Mesenchymal stem cell (in vitro differentiated cells and primary cell): ENCODE data around the gene EFCC1.
"Not testable (repeated sequence)": the region's sequence is repeated elsewhere in the genome, so short reads cannot be mapped to it uniquely, and the experiment has no call there.

Source experiments
- DNase-seq: peaks from one replicate; pipeline ENCODE4 v3.0.0-alpha.2; 2013
- H2AFZ ChIP-seq: one replicate; pipeline ENCODE4 v1.6.1; 2013; ENCODE audit warnings: low read depth, mild to moderate bottlenecking, control low read depth, inconsistent platforms, low read length, moderate library complexity
- H2AK5ac ChIP-seq: 2 replicates; pipeline ENCODE4 v1.6.1; 2013; ENCODE audit warnings: low read length, moderate library complexity, mild to moderate bottlenecking, inconsistent platforms; ENCODE audit not compliant: severe bottlenecking
- H2BK120ac ChIP-seq: one replicate; pipeline ENCODE4 v1.6.1; 2013; ENCODE audit warnings: low read depth, mild to moderate bottlenecking, inconsistent platforms, low read length, moderate library complexity
- H2BK12ac ChIP-seq, 2 experiments: one replicate each; pipeline ENCODE4 v1.6.1; 2013; ENCODE audit warnings: inconsistent platforms in 2 of 2, low read length in 2 of 2, mild to moderate bottlenecking in 2 of 2, moderate library complexity in 2 of 2, control low read depth in 1 of 2
- H2BK15ac ChIP-seq: one replicate; pipeline ENCODE4 v1.6.1; 2013; ENCODE audit warnings: mild to moderate bottlenecking, low read depth, inconsistent platforms; ENCODE audit not compliant: poor library complexity, severe bottlenecking
- H2BK5ac ChIP-seq: 2 replicates; pipeline ENCODE4 v1.6.1; 2013; ENCODE audit warnings: low read depth, mild to moderate bottlenecking, low read length, control low read depth, inconsistent platforms; ENCODE audit not compliant: poor library complexity, severe bottlenecking
- H3K14ac ChIP-seq, 2 experiments: one replicate each; pipeline ENCODE4 v1.6.1; 2013; ENCODE audit warnings: inconsistent platforms in 2 of 2, low read length in 2 of 2, control low read depth in 1 of 2, mild to moderate bottlenecking in 1 of 2, moderate library complexity in 1 of 2
- H3K18ac ChIP-seq, 2 experiments: one replicate each; pipeline ENCODE4 v1.6.1; 2013; ENCODE audit warnings: inconsistent platforms in 2 of 2, low read length in 2 of 2, control low read depth in 1 of 2, low read depth in 1 of 2, mild to moderate bottlenecking in 1 of 2
- H3K23ac ChIP-seq, 2 experiments: one replicate each; pipeline ENCODE4 v1.6.1; 2013; ENCODE audit warnings: inconsistent platforms in 2 of 2, low read length in 2 of 2, mild to moderate bottlenecking in 2 of 2, moderate library complexity in 2 of 2, control low read depth in 1 of 2
- H3K27ac ChIP-seq: 2 replicates; pipeline ENCODE4 v1.5.1; 2013; ENCODE audit warnings: mild to moderate bottlenecking, moderate library complexity, low read length, control low read depth, inconsistent platforms; ENCODE audit not compliant: poor library complexity, severe bottlenecking
- H3K27me3 ChIP-seq, 2 experiments: 2 replicates each; pipeline versions ENCODE4 v1.6.1 to v1.7.0; 2013; ENCODE audit warnings: low read length in 2 of 2, mild to moderate bottlenecking in 2 of 2, moderate library complexity in 2 of 2, control low read depth in 1 of 2, inconsistent platforms in 1 of 2; ENCODE audit not compliant: control insufficient read depth in 1 of 2, insufficient read depth in 1 of 2
- H3K36me3 ChIP-seq, 2 experiments: 2 replicates each; pipeline versions ENCODE4 v1.6.1 to v1.7.0; 2013; ENCODE audit warnings: low read length in 2 of 2, control low read depth in 1 of 2, inconsistent platforms in 1 of 2, low read depth in 1 of 2, mild to moderate bottlenecking in 1 of 2; ENCODE audit not compliant: insufficient read depth in 2 of 2, control insufficient read depth in 1 of 2
- H3K4ac ChIP-seq, 2 experiments: one replicate each; pipeline ENCODE4 v1.6.1; 2013; ENCODE audit warnings: inconsistent platforms in 2 of 2, low read length in 2 of 2, mild to moderate bottlenecking in 2 of 2, moderate library complexity in 2 of 2, control low read depth in 1 of 2, low read depth in 1 of 2
- H3K4me1 ChIP-seq: 2 replicates; pipeline ENCODE4 v1.6.1; 2013; ENCODE audit warnings: low read depth, low read length, control low read depth; ENCODE audit not compliant: control insufficient read depth, insufficient read depth
- H3K4me2 ChIP-seq: 2 replicates; pipeline ENCODE4 v1.6.1; 2013; ENCODE audit warnings: low read length, mild to moderate bottlenecking, inconsistent platforms; ENCODE audit not compliant: poor library complexity, severe bottlenecking
- H3K4me3 ChIP-seq, 2 experiments: 2 replicates each; pipeline versions ENCODE4 v1.5.1 to v1.7.0; 2013; ENCODE audit warnings: low read length in 2 of 2, mild to moderate bottlenecking in 2 of 2, control low read depth in 1 of 2, low read depth in 1 of 2; ENCODE audit not compliant: insufficient read depth in 1 of 2
- H3K79me1 ChIP-seq: replicated peaks from 2 replicates; pipeline ENCODE4 v1.6.1; 2013; ENCODE audit warnings: mild to moderate bottlenecking, control low read depth, low read length, inconsistent platforms; ENCODE audit not compliant: poor library complexity, severe bottlenecking
- H3K9ac ChIP-seq: 2 replicates; pipeline ENCODE4 v1.7.0; 2013; ENCODE audit warnings: mild to moderate bottlenecking, low read length, moderate library complexity
- H3K9me3 ChIP-seq: 2 replicates; pipeline ENCODE4 v1.7.0; 2013; ENCODE audit warnings: mild to moderate bottlenecking, low read length; ENCODE audit not compliant: control insufficient read depth
- H4K8ac ChIP-seq: one replicate; pipeline ENCODE4 v1.6.1; 2013; ENCODE audit warnings: inconsistent platforms, mild to moderate bottlenecking, low read length, moderate library complexity
- H4K91ac ChIP-seq: one replicate; pipeline ENCODE4 v1.6.1; 2013; ENCODE audit warnings: mild to moderate bottlenecking, low read length, inconsistent platforms
- WGBS: methylation state at CpG from one replicate; pipeline ENCODE4 v1.1.7; 2013; ENCODE audit warnings: mixed read lengths; 5-methylcytosine and 5-hydroxymethylcytosine counted together

The EFCC1 gene

GRCh38 chr3:129087904-129088303 lies 86.8 kb downstream of the EFCC1 start:
- not testable (repeated sequence) for H2BK120ac ChIP-seq, H3K14ac ChIP-seq, H3K27ac ChIP-seq, H3K9ac ChIP-seq, H3K4me2 ChIP-seq, H2AK5ac ChIP-seq, H3K79me1 ChIP-seq, H3K4ac ChIP-seq, H3K18ac ChIP-seq, H2BK15ac ChIP-seq, H2AFZ ChIP-seq, H2BK5ac ChIP-seq, H3K9me3 ChIP-seq, H3K4me1 ChIP-seq, H3K27me3 ChIP-seq, H4K8ac ChIP-seq, H4K91ac ChIP-seq, H2BK12ac ChIP-seq, H3K23ac ChIP-seq, H3K4me3 ChIP-seq
- H3K36me3 ChIP-seq = peaks cover 13 to 23% of the 10 kb centered on the region in 2 experiments
- peak; percentile 31 for DNase-seq
- no CpG with 5 or more reads among the region's 9 CpGs for WGBS

- H3K4me3 ChIP-seq = not testable (repeated sequence)
Measured at GRCh38 chr3:129088312-129088711, 87.2 kb downstream of the EFCC1 start.

More at GRCh38 chr3:129088312-129088711, 87.2 kb downstream of the EFCC1 start:
- H2AK5ac ChIP-seq, H2BK12ac ChIP-seq, H3K14ac ChIP-seq, H3K79me1 ChIP-seq, H3K4me2 ChIP-seq, H4K91ac ChIP-seq, H3K4ac ChIP-seq, DNase-seq, H3K9ac ChIP-seq, H2BK15ac ChIP-seq, H2BK5ac ChIP-seq, H3K27me3 ChIP-seq, H3K4me1 ChIP-seq, H3K18ac ChIP-seq, H4K8ac ChIP-seq, H2AFZ ChIP-seq, H3K27ac ChIP-seq, H3K23ac ChIP-seq, H2BK120ac ChIP-seq, H3K9me3 ChIP-seq: not testable (repeated sequence)
- H3K36me3 ChIP-seq = peaks cover 17 to 27% of the 10 kb centered on the region in 2 experiments
- no CpG with 5 or more reads among the region's 6 CpGs for WGBS
